NCI-H187 (cell line): Measurements from ENCODE around the gene BCAS4.
"Not testable (repeated sequence)": the region's sequence is repeated elsewhere in the genome, so short reads cannot be mapped to it uniquely, and the experiment has no call there.

Experiments
- DNase-seq, 2 experiments: peaks; one replicate each; lab custom pipeline; 2025; lab: John Stamatoyannopoulos, UW

Gene BCAS4

DNA sequence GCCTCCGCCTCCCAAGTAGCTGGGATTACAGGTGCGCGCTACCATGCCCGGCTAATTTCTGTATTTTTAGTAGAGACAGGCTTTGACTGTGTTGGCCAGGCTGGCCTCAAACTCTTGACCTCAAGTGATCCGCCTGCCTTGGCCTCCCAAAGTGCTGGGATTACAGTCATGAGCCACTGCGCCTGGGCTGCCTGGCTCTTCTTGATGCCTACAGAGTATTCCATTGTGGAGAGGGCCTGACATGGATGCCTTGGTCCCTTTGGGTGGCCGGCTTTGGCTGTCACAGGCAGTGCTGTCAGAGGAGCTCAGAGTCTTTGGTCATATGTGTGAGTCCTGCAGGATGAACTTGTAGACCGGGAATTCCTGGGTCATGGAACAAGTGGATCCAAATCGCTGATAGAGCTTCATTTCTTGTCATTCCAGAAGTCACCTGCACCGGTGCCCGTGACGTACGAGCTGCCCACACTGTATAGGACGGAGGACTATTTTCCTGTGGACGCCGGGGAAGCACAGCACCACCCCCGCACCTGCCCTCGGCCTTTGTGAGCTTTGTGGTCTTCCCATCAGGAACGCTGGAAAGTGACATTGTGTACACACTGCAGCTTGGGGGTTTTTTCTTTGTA, 81.3 kb downstream of the BCAS4 start:
- DNase-seq = no peak

DNA sequence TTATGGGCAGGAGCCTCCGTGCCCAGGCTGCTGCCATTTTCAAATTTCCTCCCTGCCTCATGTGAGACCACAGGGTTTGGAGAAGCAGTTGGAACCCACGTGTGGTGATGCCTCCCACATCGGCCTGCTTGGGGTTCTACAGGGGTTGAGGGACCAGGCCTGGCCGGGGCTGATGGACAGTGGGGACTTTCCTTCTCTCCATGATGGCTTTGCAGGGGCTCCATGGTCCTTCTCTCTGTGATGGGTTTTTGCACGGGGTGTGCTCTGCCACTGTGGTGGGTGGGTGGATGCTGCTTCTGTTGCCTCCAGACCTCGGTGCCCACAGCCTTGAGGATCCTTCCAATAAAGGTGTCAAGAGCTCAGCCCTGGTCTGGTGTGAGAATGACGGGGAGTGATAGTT, 82.0 kb downstream of the BCAS4 start:
- no peak for DNase-seq

DNA sequence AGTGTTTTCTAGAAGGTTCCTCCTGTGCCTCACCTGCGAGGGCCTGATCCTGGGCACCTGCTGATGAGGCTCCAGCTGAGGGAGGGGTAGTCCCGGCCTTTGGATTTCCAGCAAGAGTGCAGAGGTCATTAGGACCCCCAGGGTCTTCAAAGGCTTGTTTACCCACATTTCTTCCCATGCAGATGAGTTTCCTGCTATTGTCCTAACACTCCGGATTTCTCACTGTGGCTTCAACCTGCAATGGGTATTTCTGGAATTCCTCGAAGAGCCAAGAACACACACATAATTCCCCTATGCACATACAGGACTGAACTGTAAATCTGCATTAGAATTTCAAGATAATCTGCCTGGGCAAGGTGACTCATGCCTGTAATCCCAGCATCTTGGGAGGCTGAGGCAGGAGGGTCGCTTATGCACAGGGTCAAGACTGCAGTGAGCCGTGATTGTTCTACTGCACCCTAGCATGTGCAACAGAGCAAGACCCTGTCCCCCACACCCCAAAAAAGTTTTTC, 82.4 kb downstream of the BCAS4 start:
- no peak for DNase-seq

GRCh38 chr20:50879649-50880550, 85.0 kb downstream of the BCAS4 start:
- DNase-seq = no peak

DNA sequence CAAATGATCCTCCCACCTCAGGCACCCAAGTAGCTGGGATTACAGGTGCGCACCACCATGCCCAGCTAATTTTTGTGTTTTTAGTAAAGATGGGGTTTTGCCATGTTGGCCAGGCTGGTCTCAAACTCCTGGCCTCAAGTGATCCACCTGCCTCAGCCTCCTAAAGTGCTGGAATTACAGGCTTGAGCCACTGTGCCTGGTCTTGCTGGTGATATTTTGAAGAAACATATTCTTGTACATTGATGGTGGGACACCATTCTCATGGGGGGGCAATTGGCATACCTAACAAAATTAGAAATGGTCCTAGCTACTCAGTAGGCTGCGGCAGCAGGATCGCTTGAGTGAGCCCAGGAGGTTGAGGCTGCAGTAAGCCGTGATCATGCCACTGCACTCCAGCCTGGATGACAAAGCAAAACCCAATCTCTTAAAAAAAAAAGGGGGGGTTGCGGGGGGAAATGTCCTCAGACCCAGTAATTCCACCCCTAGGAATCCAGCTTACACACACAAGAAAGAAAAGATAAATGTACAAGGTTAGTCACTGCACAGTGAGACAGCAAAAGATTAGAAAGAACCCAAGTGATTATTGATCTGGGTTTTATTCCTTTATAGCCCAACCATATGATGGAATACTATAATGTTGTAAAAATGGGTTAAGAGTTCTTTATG, 87.0 kb downstream of the BCAS4 start:
- DNase-seq = not testable (repeated sequence)

DNA sequence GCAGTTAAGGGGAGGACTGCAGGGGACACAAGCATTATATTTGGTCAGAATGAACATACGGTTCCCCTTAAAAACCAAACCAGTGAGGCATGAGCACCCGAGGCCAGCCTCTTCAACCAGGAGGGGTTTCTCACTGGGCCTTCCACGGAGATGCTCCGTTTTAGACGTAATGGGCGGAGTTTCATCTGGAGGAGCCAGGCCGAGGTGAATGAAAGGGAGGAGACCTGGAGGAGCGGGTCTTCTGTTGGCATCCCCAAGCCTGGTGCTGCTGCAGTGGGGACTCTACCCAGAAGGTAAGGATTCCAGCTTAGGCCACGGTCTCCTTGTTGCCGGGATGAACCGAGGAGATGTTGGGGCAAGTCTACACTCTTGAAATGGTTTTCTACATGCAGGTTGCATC, 89.0 kb downstream of the BCAS4 start:
- no peak for DNase-seq

- DNase-seq = no peak
These were observed 90.2 kb downstream of the BCAS4 start for GRCh38 chr20:50885068-50885467.

- DNase-seq = no peak
These were observed 90.9 kb downstream of the BCAS4 start for GRCh38 chr20:50885781-50886180.

GRCh38 chr20:50886184-50886790, 91.4 kb downstream of the BCAS4 start:
- DNase-seq = no peak

DNA sequence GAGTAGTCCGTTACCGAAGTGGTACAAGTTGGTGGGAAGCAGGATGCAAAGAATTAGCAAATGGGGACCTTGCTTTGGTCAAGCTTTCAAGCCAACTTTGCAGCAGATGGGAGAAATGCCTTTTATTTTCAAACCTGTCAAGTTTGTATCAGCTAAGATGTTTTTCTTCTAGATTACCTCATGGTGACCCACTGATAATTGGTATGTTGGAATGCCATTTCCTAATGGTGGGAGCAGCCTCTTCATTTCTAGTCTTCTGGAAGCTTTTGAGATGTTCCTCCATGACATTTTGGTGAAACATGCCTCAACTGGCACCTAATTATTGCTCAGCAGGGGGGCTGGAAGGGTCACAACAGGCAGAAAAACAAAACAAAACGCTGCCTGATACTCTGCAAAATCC, 92.7 kb downstream of the BCAS4 start:
- DNase-seq = no peak

- no peak for DNase-seq
These were observed 96.3 kb downstream of the BCAS4 start for GRCh38 chr20:50891138-50891537.

GRCh38 chr20:50892394-50892793, 97.5 kb downstream of the BCAS4 start:
- no peak for DNase-seq

GRCh38 chr20:50893620-50894019, 98.8 kb downstream of the BCAS4 start:
- DNase-seq = no peak

DNA sequence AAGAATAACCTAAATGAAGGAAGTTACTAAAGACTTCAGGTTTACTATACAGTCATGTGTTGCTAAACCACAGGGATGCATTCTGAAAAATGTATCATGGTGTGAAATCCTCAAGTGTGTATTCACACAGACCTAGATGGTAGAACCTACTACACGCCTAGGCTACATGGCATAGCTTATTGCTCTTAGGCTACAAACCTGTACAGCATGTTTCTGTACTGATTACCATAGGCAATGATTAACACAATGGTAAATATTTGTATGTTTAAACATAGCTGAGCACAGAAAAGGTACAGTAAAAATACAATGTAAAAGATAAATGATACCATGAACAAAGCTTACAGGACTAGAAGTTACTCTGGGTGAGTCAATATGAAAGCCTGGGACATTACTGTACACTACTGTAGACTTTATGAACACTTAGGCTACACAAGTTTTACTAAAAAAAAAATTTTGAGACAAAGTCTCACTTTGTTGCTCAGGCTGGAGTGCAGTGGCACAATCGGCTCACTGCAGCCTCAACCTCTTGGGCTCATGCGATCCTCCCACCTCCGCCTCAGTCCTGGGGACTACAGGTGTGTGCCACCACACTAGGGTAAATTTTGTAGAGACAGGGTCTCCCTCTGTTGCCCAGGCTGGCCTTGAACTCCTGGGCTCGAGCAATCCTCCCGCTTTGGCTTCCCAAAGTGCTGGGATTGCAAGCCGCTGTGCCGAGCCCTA, 100.4 kb downstream of the BCAS4 start:
- DNase-seq = no peak

GRCh38 chr20:50898475-50898874, 103.6 kb downstream of the BCAS4 start:
- DNase-seq = no peak

- DNase-seq = no peak
These were observed 105.4 kb downstream of the BCAS4 start for GRCh38 chr20:50900261-50900660.

DNA sequence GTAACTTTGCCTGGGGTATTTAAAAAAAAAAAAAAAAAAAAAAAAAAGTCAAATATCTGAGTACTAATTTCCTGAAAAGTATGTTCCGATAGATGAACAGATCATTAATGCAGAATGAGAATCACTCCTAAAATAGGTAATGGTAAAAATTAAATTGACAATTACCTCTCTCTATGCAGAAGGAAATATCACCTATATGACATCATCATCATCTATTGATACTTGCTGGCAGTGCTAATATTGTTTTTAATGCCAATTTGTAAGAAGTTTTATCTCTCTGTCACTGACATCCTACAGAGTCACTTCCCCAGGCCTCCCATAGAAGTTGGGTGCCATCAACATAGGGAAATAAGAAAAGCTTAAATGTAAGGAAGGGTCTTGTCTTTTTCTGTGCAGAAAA, 106.4 kb downstream of the BCAS4 start:
- DNase-seq = no peak

DNA sequence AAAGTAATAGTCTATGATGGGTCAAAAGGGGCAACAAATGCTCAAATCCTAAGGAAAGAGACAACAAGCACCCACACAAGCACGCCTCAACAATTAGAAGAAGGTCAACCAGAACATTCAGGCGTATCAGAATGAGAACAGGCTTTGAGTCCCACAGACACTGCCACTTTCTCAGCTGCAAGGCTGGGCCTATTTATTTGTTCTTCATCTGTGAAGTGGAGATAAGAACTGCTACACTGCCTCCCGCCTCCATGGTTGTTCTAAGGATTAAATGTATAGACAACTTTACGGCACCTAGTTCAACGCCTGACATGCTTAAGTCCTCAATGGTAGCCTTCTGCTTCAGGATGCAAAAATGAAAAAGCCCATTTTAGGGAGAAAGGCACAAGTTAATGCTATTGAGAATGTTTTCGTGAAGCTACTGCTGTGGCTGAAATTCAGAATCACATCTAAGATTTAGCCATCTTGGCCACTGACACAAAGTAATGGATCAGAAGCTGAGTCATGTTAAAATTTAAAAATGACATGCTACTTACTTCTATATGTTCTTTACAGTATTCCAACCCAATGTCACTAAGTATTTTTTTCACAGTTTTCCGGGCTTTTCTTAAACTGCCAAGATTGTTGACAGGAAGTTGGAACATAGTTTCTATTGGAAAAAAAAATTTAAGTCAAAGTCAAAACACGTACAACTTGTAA, 108.6 kb downstream of the BCAS4 start:
- no peak for DNase-seq

GRCh38 chr20:50904067-50904570, 109.3 kb downstream of the BCAS4 start:
- DNase-seq = no peak

DNA sequence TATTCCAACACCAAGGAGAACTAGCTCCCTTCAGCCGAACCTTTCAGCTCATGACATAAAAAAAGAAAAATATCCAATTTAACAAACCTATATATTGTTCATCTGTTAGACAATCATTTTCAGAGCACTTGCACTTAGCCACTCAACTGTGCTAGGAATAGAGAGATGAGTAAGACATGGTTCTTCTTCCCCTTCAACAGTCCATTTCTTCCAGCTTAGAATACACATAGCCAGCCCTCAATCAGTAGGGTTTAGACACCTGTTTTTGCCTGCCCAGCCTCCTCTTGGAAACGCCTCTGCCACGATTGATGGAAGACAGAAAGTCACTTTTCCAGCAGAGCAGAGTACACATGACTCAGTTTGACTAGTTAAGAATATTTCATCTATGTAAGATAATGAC, 114.6 kb downstream of the BCAS4 start:
- DNase-seq = no peak

DNA sequence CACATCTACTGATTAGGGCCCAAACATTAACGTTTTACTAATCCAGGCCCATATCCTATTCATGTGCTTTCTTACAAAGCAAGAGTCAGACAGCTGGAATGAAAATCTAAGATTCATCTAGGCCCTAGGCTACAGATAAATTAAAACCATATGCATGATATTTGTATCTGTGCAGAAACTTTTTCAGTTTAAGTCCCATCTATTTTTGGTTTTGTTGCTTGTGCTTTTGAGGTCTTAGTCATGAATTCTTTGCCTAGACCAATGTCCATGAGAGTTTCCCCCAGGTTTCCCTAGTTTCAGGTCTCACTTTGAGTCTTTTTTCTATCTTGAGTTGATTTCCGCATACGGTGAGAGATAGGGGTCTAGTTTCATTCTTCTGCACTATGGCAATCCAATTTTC, 116.2 kb downstream of the BCAS4 start:
- no peak for DNase-seq
